Kidney capillary endothelial cell (primary cell): Measurements from ENCODE around the gene YIPF6.
"Not testable (repeated sequence)": the region's sequence is repeated elsewhere in the genome, so short reads cannot be mapped to it uniquely, and the experiment has no call there.

ENCODE experiments used
- DNase-seq: peaks from one replicate; pipeline ENCODE4 v3.0.0-alpha.2; 2018; ENCODE audit warnings: low spot score

YIPF6 gene, protein sequence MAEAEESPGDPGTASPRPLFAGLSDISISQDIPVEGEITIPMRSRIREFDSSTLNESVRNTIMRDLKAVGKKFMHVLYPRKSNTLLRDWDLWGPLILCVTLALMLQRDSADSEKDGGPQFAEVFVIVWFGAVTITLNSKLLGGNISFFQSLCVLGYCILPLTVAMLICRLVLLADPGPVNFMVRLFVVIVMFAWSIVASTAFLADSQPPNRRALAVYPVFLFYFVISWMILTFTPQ

GRCh38 chrX:68498508-68499379 is at the start of gene YIPF6:
YIPF6 (plus strand) TSS chrX:68499051; CDS start chrX:68499067, 16 bp downstream.
- peak; percentile 55 for DNase-seq

DNA sequence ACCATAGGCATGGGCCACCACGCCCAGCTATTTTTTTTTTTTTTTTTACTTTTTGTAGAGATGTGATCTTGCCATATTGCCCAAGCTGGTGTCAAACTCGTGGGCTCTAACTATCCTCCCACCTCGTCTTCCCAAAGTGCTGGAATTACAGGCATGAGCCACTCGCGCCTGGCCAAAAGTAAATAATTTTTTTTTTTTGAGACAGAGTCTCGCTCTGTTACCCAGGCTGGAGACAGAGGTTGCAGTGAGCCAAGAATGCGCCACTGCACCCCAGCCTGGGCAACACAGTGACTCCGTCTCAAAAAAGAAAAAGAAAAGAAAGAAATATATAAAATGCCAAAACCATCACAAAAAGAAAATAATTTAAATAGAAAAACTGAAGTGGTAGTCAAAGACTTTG is 47.1 kb upstream of the YIPF6 start:
- DNase-seq = no peak

DNA sequence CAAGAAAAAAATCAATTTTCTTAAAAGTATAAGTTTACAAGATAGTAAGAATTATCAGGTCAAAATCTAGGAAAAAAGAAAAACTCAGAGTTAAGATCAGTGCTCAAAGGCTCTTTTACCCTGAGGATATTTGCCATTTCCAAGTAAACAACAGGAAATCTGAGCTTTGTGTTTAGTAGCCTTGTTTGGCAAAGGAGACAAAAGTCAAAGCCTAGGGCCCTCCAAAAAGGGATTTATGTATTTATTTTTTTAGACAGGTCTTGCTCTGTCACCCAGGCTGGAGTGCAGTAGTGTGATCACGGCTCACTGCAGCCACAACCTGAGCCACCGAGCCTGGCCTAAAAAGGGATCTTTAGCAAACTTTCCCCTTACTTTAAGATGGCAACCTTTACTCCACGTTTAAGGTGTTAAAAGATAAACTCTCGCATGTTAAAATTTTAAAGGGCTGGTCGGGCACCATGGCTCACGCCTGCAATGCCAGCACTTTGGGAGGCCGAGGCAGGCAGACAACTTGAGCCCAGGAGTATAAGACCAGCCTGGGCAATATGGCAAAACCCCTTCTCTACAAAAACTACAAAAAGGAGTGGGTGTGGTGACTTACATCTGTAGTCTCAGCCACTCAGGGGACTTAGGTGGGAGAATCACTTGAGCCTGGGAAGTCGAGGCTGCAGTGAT is 44.2 kb upstream of the YIPF6 start:
- no peak for DNase-seq

GRCh38 chrX:68455151-68455510 is 43.7 kb upstream of the YIPF6 start:
- no peak for DNase-seq

DNA sequence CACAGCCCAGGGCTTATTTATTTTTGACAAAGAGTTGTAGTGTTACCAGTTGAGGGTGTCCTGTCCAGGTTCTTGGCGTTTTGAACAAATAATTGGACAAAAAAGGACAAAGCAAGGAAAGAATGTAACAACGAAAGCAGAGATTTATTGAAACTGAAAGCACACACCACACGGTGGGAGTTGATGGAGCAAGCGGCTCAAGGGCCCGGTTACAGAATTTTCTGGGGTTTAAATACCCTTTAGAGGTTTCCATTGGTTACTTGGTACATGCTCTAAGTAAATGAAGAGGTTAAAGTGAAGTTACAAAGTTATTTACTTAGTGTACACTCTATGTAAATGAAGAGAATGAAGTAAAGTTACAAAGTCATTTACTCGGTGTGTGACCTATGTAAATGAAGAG is 37.8 kb upstream of the YIPF6 start:
- no peak for DNase-seq

DNA sequence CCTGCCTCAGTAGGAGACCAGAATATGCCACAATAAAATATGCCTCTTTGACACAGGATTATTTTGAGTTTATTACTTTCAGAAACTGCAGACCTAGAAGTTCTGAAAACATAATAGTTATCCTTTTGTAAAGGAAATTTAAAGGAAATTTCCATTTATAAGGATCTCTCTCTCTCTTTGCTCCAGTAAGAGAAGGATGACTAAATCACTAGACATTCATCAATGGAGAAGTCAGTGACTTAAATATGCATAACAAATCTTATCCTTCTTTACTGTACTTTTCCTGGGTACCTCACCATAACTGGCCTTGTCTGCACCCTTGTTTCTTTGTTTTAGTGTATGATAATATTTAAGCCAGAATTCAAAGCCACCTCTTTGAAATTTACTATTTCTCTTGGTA is 37.3 kb upstream of the YIPF6 start:
- DNase-seq = no peak

DNA sequence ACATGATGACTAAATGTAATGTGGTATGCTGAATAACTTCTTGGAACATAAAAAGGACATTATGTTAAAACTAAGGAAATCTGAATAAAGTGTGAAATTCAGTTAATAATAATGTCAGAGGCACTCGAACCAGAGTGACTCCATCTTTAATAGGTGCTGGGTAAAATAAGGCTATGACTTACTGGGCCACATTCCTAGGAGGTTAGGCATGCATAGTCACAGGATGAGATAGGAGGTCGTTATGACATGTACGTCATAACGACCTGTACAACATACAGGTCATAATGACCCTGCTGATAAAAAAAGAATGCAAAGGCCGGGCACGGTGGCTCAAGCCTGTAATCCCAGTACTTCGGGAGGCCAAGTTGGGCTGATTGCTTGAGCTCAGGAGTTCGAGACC is 36.7 kb upstream of the YIPF6 start:
- no peak for DNase-seq

- peak; percentile 47 for DNase-seq
Observed at GRCh38 chrX:68462653-68463052, 36.2 kb upstream of the YIPF6 start.

DNA sequence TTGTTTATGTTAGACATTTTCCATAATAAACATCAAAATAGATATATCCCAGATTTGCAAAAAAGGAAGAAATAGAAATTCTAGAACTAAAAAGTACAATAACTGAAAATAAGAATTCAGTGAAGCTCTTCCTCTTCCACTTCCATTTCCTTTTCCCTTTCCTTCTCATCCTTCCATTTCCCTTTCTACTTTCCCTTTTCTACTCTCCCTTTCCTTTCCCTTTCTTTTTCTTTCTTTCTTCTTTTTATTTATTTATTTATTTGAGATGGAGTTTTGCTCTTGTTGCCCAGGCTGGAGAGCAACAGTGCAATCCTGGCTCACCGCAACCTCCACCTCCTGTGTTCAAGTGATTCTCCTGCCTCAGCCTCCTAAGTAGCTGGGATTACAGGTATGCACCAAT is 35.0 kb upstream of the YIPF6 start:
- DNase-seq = no peak

DNA sequence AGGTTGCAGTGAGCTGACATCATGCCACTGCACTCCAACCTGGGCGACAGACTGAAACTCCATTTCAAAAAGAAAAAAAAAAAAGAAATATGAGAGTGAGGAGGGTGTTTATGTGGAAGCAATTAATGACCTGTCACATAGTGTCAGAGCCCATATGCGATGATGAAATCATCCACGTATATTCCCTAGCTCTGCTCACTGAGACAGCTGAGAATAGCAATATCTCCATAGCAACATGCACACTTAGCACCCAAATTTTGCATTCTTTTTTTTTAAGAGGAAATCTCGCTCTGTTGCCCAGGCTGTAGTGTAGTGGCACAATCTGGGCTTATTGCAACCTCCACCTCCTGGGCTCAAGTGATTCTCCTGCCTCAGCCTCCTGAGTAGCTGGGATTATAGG is 34.1 kb upstream of the YIPF6 start:
- no peak for DNase-seq

GRCh38 chrX:68480969-68481368 is 17.9 kb upstream of the YIPF6 start:
- DNase-seq = no peak

GRCh38 chrX:68486198-68486597 is 12.7 kb upstream of the YIPF6 start:
- not testable (repeated sequence) for DNase-seq

DNA sequence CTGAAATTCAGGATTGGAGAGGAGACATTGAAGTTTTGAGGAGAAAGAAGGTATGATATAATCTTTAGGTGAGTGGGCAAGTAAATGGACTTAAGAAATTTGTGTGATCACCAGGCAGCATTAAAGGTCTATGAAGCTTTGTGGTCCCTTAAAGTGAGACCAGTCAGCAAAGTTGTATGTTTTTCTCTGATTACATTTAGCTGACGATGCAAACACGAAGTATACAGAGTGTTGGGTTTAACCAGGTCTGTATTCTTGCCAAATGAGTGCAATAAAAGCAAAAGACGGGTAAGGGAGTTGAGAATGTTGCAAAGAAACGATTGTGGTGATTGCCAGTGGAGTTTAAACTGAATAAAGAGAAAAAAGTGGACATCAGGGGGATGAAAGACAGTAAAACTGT is 11.6 kb upstream of the YIPF6 start:
- DNase-seq = no peak

DNA sequence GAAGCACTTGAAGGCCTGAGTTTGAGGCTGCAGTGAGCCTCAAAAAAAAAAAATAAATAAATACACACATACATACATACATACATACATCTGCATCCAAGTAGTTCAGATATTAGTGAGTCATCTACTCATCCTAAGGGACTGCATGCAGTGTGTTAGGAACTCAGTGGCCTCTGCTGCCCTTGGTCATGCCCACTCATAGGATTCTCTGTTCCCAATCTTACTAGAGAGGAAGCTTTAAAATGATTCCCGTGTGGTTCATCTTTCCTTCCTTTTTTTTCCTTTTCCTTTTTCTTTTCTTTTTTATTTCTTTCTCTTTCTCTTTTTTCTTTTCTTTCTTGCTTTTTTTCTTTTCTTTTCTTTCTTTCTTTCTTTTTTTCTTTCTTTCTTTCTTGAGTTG is 10.9 kb upstream of the YIPF6 start:
- no peak for DNase-seq

DNA sequence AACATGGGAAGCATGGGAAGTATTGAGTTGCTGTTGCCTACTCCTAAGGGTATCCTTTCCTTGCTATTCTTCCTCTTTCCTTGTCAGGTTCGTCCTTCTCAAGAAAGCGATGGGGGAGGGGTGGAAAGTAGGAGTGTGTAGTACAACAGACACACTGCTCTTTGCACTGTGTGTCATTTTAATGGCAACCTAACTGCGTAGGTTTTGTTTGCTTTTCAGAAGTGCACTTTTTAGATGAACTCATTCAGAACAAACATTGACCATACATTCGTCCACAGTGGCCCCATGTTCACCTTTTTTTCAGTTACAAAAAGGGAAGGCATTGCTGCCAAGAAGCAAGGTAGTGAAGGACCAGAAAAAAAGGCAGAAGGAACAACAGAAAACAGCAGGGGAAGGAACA is 10.2 kb upstream of the YIPF6 start:
- DNase-seq = no peak

- DNase-seq = peak; percentile 23
Observed at GRCh38 chrX:68490644-68491043, 8.2 kb upstream of the YIPF6 start.

DNA sequence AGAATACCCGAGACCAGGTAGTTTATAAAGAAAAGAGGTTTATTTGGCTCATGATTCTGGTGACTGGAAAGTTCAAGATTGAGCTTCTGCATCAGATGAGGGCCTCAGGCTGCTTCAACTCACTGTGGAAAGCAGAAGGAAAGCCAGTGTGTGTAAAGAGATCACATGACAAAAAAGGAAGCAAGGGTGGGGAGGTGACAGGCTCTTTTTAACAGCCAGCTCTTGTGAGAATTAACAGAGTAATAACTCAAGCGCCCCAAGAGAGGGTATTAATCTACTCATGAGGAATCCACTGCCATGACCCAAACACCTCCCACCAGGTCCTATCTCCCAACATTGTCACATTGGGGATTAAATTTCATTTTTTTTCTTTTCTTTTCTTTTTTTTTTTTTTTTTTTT is 6.3 kb upstream of the YIPF6 start:
- no peak for DNase-seq

DNA sequence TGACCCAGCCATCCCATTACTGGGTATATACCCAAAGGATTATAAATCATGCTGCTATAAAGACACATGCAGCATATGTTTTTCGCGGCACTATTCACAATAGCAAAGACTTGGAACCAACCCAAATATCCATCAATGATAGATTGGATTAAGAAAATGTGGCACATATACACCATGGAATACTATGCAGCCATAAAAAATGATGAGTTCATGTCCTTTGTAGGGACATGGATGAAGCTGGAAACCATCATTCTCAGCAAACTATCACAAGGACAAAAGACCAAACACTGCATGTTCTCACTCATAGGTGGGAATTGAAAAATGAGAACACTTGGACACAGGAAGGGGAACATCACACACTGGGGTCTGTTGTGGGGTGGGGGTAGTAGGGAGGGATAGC is 5.1 kb upstream of the YIPF6 start:
- DNase-seq = not testable (repeated sequence)

DNA sequence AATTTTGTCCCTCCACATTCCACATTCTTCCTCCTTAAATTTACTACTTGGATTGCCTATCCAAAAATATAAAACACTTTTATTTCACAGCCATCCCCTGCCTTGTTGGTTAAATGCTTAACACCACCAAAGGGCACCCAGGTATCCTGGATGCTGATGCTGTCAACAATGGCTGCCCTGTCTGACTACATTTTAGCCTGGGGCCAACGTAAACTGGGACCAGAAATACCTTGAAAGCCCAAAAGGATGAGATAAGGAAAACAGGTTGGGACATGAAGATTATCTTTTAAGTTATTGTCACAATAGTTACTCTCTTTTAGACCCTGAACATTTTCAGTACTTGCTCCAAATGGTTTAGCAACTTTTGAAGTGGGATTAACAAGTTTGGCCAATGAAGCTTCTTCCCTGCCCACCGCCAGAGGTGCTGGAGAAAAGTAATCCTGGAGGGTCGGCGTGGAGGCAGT is 775 bp upstream of the YIPF6 start:
- DNase-seq = peak; percentile 33

DNA sequence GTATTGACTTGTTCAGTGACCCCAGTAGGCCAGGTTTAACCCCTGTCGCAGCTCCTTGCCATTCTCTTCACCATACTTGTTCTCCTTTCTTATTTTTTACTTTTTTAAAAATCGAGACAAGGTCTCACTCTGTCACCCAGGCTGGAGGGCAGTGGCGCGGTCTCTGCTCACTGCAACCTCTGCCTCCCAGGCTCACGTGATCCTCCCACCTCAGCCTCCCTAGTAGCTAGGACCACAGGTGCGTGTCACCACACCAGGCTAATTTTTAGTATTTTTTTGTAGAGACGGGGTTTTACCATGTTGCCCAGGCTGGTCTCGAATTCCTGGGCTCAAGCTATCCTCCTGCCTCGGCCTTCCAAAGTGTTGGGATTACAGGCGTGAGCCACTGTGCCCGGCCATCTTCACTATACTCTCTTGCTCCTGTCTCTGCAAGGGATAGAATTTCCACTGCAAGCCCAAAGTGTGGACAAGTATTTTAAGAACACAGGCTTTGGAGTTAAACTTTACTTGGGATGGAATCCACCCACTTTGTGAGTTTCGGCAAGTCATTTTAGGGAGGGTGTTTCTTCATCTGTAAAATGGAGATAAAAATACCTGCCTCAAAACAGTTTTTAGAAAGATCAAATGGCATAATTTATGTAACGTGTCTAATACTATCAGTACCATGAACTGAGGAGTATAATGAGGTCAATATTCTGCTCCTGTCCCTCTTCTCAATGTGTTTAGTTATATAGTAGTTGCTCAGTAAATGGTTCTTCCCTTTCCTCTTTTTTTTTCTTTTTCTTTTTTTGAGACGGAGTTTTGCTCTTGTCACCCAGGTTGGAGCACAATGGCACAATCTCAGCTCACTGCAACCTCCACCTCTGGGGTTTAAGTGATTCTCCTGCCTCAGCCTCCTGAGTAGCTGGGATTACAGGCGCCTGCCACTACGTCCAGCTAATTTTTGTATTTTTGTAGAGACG is 973 bp downstream of the YIPF6 start:
- no peak for DNase-seq

DNA sequence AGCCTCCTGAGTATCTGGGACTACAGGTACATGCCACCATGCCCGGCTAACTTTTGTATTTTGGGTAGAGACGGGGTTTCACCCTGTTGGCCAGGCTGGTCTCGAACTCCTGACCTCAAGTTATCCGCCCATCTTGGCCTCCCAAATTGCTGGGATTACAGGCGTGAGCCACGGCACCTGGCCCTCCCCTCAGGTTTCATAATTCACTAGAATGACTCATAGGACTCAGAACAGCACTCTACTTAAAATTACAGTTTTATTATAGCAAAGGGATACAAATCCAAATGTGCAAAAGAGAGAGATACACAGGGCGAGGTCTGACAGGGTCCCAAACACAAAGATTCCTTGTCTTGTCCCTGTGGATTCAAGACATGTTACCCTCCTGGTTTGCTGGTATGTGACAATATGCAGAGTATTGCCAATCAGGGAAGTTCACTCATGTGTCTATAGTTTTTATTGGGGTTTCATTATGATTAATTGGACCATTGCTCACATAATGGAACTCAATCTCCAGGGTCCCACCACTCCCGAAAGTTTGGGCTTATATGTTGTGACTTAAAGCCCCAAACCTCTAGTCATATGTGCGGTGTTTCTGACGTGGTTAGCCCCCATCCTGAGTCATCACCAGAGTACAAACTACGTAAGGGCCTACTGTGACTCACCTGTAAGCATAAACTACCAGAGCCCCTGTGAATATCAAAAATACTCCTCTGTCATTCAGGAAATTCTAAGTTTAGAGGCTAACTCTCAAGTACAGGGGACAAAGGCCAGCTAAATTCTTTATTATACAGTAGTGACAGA is 5.2 kb downstream of the YIPF6 start:
- DNase-seq = no peak
